ENCODE results near the gene PSD4. TPM values are rescaled to one million over a fixed set of nuclear protein-coding genes. Genes with fewer than 3 reads are reported as not detected.

Gene PSD4
- total RNA-seq, 1 experiment from 2014 or later, result 1.0 TPM

- Histone ChIP-seq H3K4ac (ENCODE audit: low read depth, low read length) (no peak overlapping the region), H3K27ac (ENCODE audit: insufficient read length, low read depth, low read length) (no peak overlapping the region), H4K91ac (ENCODE audit: insufficient read length, low read depth, low read length) (no peak overlapping the region), H2BK20ac (ENCODE audit: low read depth, low read length, poor library complexity, severe bottlenecking) (no peak overlapping the region), H2AFZ (ENCODE audit: low read length) (no peak overlapping the region), H2BK120ac (ENCODE audit: low read depth, low read length, poor library complexity, severe bottlenecking) (no peak overlapping the region), H3K27me3 (ENCODE audit: insufficient read depth, low read length) (no peaks in the 10 kb centered on the region), H3K4me1 (ENCODE audit: insufficient read depth, low read length) (no peaks in the 10 kb centered on the region), H3K9me3 (ENCODE audit: control insufficient read depth, low read depth, low read length) (no peaks in the 10 kb centered on the region), H2BK15ac (ENCODE audit: low read depth, low read length) (no peak overlapping the region), H3K79me1 (ENCODE audit: insufficient read depth, low read depth, low read length, poor library complexity, severe bottlenecking) (no peaks in the 10 kb centered on the region), H3K14ac (ENCODE audit: insufficient read depth, low read length) (no peak overlapping the region), H4K8ac (replicated peaks; ENCODE audit: insufficient read length, low read depth, low read length) (no peak overlapping the region), H3K23me2 (ENCODE audit: insufficient read length, low read depth, low read length, poor library complexity, severe bottlenecking) (no peaks in the 10 kb centered on the region), H2BK5ac (ENCODE audit: insufficient read length, low read length) (no peak overlapping the region), H4K20me1 (ENCODE audit: control insufficient read depth, insufficient read depth, insufficient read length) (no peaks in the 10 kb centered on the region), H4K5ac (ENCODE audit: insufficient read length, low read depth, low read length) (no peak overlapping the region), H3K79me2 (ENCODE audit: insufficient read depth, low read length) (no peaks in the 10 kb centered on the region), H3K18ac (ENCODE audit: insufficient read length, low read depth, low read length) (no peak overlapping the region), H3K56ac (ENCODE audit: insufficient read length, low read depth, low read length) (no peak overlapping the region), H2AK5ac (ENCODE audit: insufficient read length, low read length) (no peak overlapping the region), H3K23ac (ENCODE audit: insufficient read length, low read depth, low read length) (no peak overlapping the region), H3K9ac (ENCODE audit: extremely low read depth, insufficient read length, low read length) (no peak overlapping the region), H2BK12ac (ENCODE audit: insufficient read length, low read depth, low read length) (no peak overlapping the region), H3T11ph (ENCODE audit: low read length) (no peak overlapping the region), H3K4me2 (ENCODE audit: insufficient read depth, insufficient read length, low read length) (no peak overlapping the region)
- Mint-ChIP-seq H3K4me1 (no peaks in the 10 kb centered on the region), H3K27ac (no peak overlapping the region; a peak in 1 of 7 replicates), H3K36me3 (ENCODE audit: insufficient read depth in 1 of 3, low read depth in 3 of 3) (no peaks in the 10 kb centered on the region), H3K4me3 (no peak overlapping the region), H3K9me3 (no peaks in the 10 kb centered on the region), H3K27me3 (ENCODE audit: low read depth) (no peaks in the 10 kb centered on the region; the same call in 1 of the 2 replicates)
- TF ChIP-seq CTCF (conservative IDR thresholded peaks at IDR 0.05), result no peak
- no peak for DNase-seq
- WGBS (ENCODE audit: extremely low coverage, insufficient read length, low lambda C conversion rate), result no CpG with 5 or more reads among the region's 2 CpGs
Observed at GRCh38 chr2:113129519-113130078, 44.2 kb upstream of the PSD4 start.
